GM23338 (cell line): ENCODE results near the gene ALKBH4.

Experiments used
- CREB1 ChIP-seq: fragments of 250-450 bp; sonication (Bioruptor Pico); IDR thresholded peaks from 2 replicates; pipeline ENCODE4 v1.5.0; 2020; ENCODE audit warnings: low read depth, mild to moderate bottlenecking, moderate library complexity
- ETS1 ChIP-seq: IDR thresholded peaks from 2 replicates; pipeline ENCODE4 v1.6.1; 2016; ENCODE audit warnings: antibody characterized with exemption
- EZH2 ChIP-seq: fragments of 200-600 bp; sonication (generic); IDR thresholded peaks from one replicate; pipeline ENCODE4 v1.8.0; 2017; ENCODE audit warnings: antibody characterized with exemption, mild to moderate bottlenecking, low read depth; ENCODE audit not compliant: unreplicated experiment
- EZH2phosphoT487 ChIP-seq: fragments of 200-600 bp; sonication (generic); IDR thresholded peaks from one replicate; pipeline ENCODE4 v1.8.1; 2018; ENCODE audit warnings: antibody characterized with exemption; ENCODE audit not compliant: unreplicated experiment
- JUNB ChIP-seq: IDR thresholded peaks from one replicate; pipeline ENCODE4 v1.6.1; 2016; ENCODE audit warnings: antibody characterized with exemption; ENCODE audit not compliant: unreplicated experiment
- NANOG ChIP-seq: IDR thresholded peaks from 2 replicates; pipeline ENCODE4 v1.6.1; 2016; ENCODE audit warnings: antibody characterized with exemption, borderline replicate concordance
- POLR2AphosphoS5 ChIP-seq: IDR thresholded peaks from 2 replicates; pipeline ENCODE4 v1.6.1; 2016; ENCODE audit warnings: antibody characterized with exemption, low read depth
- REST ChIP-seq: IDR thresholded peaks from one replicate; pipeline ENCODE4 v1.6.1; 2018; ENCODE audit warnings: antibody characterized with exemption; ENCODE audit not compliant: unreplicated experiment
- ZNF114 ChIP-seq: fragments of 250-450 bp; sonication (Bioruptor Pico); IDR thresholded peaks from 2 replicates; pipeline ENCODE4 v1.5.0; 2020; ENCODE audit warnings: mild to moderate bottlenecking, moderate library complexity
- ZNF331 ChIP-seq: fragments of 250-450 bp; sonication (Bioruptor Pico); IDR thresholded peaks from 2 replicates; pipeline ENCODE4 v1.5.0; 2020; ENCODE audit warnings: low read depth, mild to moderate bottlenecking, moderate library complexity
- TF ChIP-seq, protein P1 (sequence below), 2 experiments: fragments of 200-600 bp in 1 of 2; sonication (generic) in 1 of 2; conservative IDR thresholded peaks; 2 replicates each; pipeline versions ENCODE4 v1.5.1 to v1.6.1; 2016 to 2017; ENCODE audit warnings: antibody characterized with exemption in 2 of 2, low read depth in 2 of 2, mild to moderate bottlenecking in 2 of 2, moderate library complexity in 1 of 2

DNA sequence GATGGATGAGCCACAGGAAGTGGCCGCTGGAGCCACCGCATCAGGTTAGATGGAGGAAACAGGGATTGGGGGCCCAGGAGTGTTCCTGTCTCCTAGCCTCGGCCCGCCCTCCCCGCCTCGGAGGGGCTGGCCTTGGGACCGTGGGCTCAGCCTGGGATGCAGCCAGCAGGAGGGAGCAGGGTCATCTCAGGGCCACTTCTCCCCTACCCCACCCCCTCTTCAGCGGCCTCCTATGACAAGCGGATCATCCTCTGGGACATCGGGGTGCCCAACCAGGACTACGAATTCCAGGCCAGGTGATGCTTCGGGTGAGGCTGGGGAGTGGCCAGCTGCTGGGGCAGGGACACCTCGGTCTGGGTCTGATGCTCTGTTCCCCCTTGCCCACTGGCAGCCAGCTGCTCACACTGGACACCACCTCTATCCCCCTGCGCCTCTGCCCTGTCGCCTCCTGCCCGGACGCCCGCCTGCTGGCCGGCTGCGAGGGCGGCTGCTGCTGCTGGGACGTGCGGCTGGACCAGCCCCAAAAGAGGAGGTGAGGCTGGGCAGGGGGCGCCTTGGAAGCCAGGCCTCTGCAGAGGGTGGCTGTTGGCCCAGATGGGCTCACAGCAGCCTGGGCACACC is 4.8 kb upstream of the ALKBH4 start:
- TF ChIP-seq EZH2 (no peak), CREB1 (no peak), POLR2AphosphoS5 (no peak), JUNB (no peak), ETS1 (no peak), REST (no peak), EZH2phosphoT487 (no peak), ZNF114 (CRISPR knock-in tag) (no peak), NANOG (no peak), ZNF331 (CRISPR knock-in tag) (no peak)
- TF ChIP-seq, protein P1, sequence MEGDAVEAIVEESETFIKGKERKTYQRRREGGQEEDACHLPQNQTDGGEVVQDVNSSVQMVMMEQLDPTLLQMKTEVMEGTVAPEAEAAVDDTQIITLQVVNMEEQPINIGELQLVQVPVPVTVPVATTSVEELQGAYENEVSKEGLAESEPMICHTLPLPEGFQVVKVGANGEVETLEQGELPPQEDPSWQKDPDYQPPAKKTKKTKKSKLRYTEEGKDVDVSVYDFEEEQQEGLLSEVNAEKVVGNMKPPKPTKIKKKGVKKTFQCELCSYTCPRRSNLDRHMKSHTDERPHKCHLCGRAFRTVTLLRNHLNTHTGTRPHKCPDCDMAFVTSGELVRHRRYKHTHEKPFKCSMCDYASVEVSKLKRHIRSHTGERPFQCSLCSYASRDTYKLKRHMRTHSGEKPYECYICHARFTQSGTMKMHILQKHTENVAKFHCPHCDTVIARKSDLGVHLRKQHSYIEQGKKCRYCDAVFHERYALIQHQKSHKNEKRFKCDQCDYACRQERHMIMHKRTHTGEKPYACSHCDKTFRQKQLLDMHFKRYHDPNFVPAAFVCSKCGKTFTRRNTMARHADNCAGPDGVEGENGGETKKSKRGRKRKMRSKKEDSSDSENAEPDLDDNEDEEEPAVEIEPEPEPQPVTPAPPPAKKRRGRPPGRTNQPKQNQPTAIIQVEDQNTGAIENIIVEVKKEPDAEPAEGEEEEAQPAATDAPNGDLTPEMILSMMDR (conservative IDR thresholded peaks at IDR 0.05; ENCODE audit: low read depth in 2 of 2), result no peak
